Nasal cavity respiratory epithelium epithelial cell of viscerocranial mucosa (primary cell): Measurements from ENCODE around the gene DGUOK. TPM values are rescaled to one million over a fixed set of nuclear protein-coding genes. Genes with fewer than 3 reads are reported as not detected.

Experiments used
- total RNA-seq: library from RNA; depleted of rRNA; stranded (reverse); fragments of >200 nt; gene quantifications from 2 replicates; pipeline ENCODE4 v1.2.3, GENCODE V29; 2014

The DGUOK gene
- total RNA-seq = 29.6 and 45.5 TPM in 2 replicates

GRCh38 chr2:73926493-73927327, at the start of gene DGUOK:
Gene DGUOK, plus strand, starts transcription at chr2:73926880. Its CDS starts 31 bp downstream, at chr2:73926911.

GRCh38 chr2:73892631-73893329, 33.9 kb upstream of the DGUOK start, which contains the start of gene ACTG2:
Gene ACTG2, plus strand, starts transcription at chr2:73893008. Its CDS starts 8,304 bp downstream, at chr2:73901312.

GRCh38 chr2:73984203-73984921, 57.7 kb downstream of the DGUOK start, which contains the start of gene TET3:
Gene TET3, plus strand, starts transcription at chr2:73984910. Its CDS starts 1,494 bp downstream, at chr2:73986404.

Other genes starting within 250 kb of the DGUOK start
- gene TPRKB, start 189.5 kb upstream of the DGUOK start, total RNA-seq = 16.8 and 18.8 TPM in 2 replicates
- gene DUSP11, start 146.8 kb upstream of the DGUOK start, total RNA-seq = 38.3 and 47.5 TPM in 2 replicates
- not detected in 2 replicates for gene C2orf78, start 142.7 kb upstream of the DGUOK start, total RNA-seq
- gene STAMBP, start 97.9 kb upstream of the DGUOK start, total RNA-seq = 34.9 and 61.8 TPM in 2 replicates
- under 0.01 and 0.21 TPM in 2 replicates for gene ACTG2, start 33.9 kb upstream of the DGUOK start, total RNA-seq
- gene TET3, start 58.0 kb downstream of the DGUOK start, total RNA-seq = 8.9 and 15.1 TPM in 2 replicates
- gene BOLA3, start 221.0 kb downstream of the DGUOK start, total RNA-seq = 33.1 and 44.4 TPM in 2 replicates